Spleen (tissue), 7 donors: ENCODE measurements around the gene RAD51.

Experiments used
- CTCF ChIP-seq, 11 experiments: fragments of 200-600 bp in 7 of 11; fragments of 450-650 bp in 4 of 11; sonication (generic) in 4 of 11; IDR thresholded peaks in 8 of 11; conservative IDR thresholded peaks in 3 of 11; 1 replicate in 7 of 11; 2 replicates in 4 of 11; pipeline versions ENCODE4 v1.4.0 to v1.8.0; 2016 to 2021; ENCODE audit warnings: antibody characterized with exemption in 11 of 11, inconsistent platforms in 4 of 11, mild to moderate bottlenecking in 1 of 11
- POLR2A ChIP-seq, 3 donors: fragments of 450-650 bp; IDR thresholded peaks; one replicate each; pipeline ENCODE4 v1.5.1; 2017; ENCODE audit warnings: antibody characterized with exemption in 3 of 3, mild to moderate bottlenecking in 1 of 3
- POLR2AphosphoS5 ChIP-seq, 3 donors: sonication (generic); formaldehyde crosslinking; IDR thresholded peaks; one replicate each; pipeline ENCODE4 v1.5.1; 2017; ENCODE audit warnings: antibody characterized with exemption in 3 of 3
- donor health status: DM: no; HTN: no; CAD: no; lungs with moderate emphysema.
- donor health status: DM: no; HTN: no; CAD: no.
- donor health status: DM: no; HTN: no; CAD: no.

DNA sequence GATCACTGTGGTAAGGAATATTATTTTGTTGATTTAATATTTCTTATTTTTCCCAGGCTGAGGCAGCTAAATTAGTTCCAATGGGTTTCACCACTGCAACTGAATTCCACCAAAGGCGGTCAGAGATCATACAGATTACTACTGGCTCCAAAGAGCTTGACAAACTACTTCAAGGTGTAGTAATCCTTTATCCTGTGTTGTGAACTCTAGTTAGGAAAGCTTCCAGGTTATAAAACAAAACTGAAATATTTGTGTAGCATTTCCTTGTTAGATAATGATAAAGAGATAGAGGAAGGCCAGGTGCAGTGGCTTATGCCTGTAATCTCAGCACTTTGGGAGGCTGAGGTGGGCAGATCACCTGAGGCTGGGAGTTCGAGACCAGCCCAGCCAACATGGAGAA is 11.1 kb downstream of the RAD51 start:
- no peak for TF ChIP-seq CTCF (IDR thresholded peaks at IDR 0.05 in 8 of 11, conservative IDR thresholded peaks at IDR 0.05 in 3 of 11)
- TF ChIP-seq POLR2A (IDR thresholded peaks at IDR 0.05), result no peak
- no peak for TF ChIP-seq POLR2AphosphoS5 (IDR thresholded peaks at IDR 0.05)
